Kasumi-1 (cell line): Measurements from ENCODE around the gene RDH8.
A peak's percentile ranks its signal among the peaks of the same experiment; 100 is the strongest.
"Not testable (repeated sequence)": the region's sequence is repeated elsewhere in the genome, so short reads cannot be mapped to it uniquely, and the experiment has no call there.

Source experiments
- DNase-seq, 2 experiments: peaks; one replicate each; lab custom pipeline; 2025; lab: John Stamatoyannopoulos, UW

RDH8 gene

GRCh38 chr19:10005632-10006334 lies 7.5 kb upstream of the RDH8 start:
- no peak for DNase-seq

DNA sequence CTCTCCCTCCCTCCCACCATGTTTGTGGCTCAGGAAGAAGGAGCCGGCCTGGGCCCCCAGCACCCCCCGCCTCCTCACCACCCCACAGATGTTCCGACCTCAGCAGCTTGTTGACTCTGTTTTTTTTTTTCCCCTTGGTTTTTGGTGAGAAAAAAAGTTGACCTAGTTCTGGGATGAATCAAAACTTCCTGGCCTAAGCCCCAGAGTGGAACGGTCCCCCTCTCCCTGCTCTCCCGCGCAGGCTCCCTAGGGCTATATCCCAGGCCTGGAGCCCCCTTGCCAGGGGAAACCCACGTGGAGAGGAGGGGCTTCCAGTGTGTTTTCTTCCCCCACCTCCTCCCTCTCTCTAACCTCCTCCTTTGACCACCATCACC lies 7.0 kb upstream of the RDH8 start:
- DNase-seq, result no peak

DNA sequence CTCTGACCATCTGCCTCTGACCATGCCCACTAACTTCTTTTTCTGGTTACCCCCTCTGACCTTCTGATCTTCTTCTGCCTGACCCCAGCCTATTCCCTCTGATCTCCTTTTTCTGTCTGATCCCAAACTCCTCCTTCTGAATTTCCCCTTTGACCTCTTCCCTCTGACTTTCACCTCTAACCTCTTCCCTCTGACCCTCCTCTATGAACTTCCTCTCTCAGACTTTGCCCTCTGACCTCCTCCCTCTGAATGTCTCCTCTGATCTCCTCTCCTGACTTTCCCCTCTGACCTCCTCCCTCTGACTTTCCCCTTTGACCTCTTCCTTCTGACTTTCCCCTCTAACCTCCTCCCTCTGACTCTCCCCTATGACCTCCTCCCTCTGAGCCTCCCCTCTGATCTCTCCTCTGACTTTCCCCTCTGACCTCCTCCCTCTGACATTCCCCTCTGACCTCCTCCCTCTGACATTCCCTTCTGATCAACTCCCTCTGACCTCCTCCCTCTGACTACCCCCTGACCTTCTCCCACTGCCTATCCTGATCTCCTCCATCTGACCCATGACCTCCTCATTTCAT lies 6.4 kb upstream of the RDH8 start:
- DNase-seq, result no peak

DNA sequence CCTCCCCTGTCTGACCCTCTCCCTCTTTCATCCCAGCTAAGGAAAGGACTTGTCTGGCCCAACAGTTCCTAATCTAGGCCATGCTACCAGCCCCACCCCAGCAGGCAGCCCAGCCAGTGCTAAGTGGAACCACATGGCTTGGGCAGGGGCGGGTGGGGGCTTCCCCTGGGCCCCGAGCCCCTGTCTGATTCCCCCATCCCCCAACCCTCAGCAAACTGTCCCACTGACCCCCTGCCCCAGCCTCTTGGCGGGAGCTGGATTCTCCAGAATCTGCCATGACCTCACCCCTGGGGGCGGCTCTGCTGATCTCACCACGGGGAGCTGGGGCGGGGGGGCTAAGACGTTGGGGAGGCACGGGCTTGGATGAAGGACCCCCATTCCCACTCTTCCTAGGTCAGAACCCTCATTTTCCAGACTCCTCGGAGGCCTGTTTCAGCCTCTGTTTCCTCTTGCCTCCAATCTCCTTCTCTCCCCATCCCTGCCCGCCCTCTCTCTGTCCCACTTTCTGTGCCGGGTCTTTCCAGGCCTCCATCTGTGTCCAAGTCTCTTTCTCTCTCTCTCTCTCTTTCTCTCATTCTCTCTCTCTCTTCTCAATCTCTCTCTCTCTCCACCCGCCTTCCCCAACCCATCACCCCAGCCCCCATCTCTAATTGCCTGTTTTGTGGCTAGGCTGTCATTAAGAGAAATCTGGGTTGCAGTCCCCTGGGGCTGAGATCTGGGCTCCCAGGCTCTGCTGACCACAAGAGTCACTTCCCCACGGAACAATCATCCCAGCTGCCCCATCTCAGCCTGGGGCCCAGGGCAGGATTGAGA lies 5.7 kb upstream of the RDH8 start:
- no peak for DNase-seq

DNA sequence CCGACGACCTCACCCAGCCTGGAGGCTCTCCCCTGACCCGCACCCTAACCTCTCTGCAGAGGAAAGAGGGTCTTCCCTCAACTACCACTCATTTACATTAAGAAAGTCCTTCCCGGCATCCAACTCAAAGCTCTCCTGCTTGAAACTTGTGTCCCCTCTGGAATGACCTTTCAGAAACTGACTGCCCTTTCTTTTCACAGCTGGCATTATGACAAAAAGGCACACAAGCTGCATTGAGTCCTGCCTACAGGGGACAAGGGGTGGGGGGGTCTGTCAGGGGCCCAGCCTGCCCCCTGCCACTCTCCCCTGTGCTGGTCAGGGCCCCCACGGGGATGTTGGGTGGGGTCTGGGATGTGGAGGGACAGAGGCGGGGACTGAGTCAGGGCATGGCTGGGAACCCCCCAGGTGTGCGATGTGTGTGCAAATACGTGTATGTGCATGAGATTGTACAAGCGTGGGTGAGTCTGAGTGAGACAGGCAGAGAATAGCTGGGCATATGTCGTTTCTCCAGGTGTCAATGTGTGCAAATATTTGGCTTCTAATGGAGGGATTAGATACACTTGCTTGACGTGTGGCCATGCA lies 5.0 kb upstream of the RDH8 start:
- no peak for DNase-seq

- DNase-seq, result no peak
Observed at GRCh38 chr19:10009714-10010224, 3.5 kb upstream of the RDH8 start.

- DNase-seq, result no peak
Observed at GRCh38 chr19:10010247-10010691, 3.0 kb upstream of the RDH8 start, which contains the start of gene COL5A3. Gene COL5A3, minus strand, starts transcription at chr19:10010504. Its CDS starts 119 bp downstream, at chr19:10010385.

DNA sequence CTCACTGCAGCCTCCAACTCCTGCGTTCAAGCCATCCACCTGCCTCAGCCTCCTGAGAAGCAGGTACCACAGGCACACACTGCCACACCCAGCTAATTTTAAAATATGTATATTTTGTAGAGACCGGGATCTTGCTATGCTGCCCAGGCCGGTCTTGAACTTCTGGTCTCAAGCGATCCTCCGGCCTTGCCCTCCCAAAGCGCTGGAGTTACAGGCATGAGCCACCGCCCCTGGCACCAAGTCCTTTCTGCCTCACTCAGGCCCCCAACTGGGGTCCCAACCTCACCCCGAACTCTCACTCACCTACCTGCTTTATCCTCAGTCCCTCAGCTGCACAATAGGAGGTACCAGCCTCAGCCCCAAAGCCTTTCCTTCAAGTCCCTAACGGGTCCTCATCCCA lies 2.3 kb upstream of the RDH8 start:
- DNase-seq, result no peak

DNA sequence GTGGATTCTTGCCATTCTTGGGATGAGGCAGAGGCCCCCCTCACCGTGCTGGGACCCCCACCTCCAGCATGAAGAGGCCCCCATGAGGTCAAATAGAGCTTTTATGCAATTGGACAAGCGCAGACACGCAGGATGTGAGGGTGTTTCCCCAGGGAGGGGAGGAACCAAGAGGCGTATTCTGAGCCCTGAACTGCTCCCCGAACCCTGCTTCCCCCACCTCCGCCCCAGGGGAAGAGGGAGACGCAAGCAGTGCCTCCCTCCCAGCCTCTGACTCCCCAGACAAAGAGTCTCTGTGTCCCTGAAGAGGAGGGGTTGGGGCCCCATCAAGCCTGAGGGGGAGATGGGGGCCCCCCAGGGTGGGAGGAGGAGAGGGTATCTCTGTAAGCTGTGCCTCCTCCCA lies 1.3 kb upstream of the RDH8 start:
- no peak for DNase-seq

DNA sequence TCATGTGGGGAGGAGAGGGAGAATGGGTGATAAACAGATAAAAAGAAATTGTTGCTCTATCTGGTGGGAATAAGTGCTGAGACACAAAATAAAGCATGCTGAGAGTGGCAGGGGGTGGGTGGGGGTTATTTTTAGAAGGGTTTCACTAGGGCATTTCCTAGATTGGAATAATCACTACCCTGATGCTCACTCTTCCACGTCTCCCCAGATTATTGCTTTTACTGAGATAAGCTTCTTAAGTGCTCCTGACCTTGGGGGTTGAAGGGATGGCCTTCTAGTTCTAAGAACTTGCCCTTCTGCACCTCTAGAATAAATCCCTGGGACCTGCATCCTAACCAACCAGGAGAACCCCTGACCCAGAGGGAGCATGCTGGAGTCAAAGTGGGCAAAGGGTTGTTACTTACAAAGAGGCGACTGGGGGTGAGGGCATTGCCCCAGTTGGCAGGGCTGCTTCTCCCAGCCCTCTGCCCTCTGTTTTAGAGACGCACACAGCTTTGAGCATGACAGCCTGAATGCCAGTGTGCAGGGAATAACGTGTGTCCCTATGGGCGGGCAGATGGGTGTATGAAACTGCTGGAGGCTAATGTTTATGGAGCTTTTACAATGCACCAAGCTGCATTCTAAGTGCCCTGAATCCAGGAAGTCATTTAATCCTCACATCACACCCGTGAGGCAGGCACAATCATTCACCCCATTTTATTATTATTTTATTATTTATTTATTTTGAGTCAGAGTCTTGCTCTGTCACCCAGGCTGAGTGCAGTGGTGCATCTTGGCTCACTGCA lies 743 bp downstream of the RDH8 start:
- DNase-seq, result no peak

- no peak for DNase-seq
Observed at GRCh38 chr19:10018263-10018662, 5.0 kb downstream of the RDH8 start.

GRCh38 chr19:10018786-10019185 lies 5.5 kb downstream of the RDH8 start:
- no peak for DNase-seq

DNA sequence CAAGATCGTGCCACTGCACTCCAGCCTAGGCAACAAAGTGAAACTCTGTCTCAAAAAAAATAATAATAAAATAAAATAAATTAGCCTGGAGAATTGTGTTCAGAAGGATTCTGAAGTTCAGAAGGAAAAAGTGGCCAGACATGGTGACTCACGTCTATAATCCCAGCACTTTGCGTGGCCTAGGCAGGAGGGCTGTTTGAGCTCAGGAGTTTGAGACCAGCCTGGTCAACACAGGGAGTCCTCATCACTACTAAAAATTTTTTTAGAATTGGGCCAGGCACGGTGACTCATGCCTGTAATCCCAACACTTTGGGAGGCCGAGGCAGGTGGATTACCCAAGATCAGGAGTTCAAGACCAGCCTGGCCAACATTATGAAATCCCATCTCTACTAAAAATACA lies 6.0 kb downstream of the RDH8 start:
- no peak for DNase-seq

DNA sequence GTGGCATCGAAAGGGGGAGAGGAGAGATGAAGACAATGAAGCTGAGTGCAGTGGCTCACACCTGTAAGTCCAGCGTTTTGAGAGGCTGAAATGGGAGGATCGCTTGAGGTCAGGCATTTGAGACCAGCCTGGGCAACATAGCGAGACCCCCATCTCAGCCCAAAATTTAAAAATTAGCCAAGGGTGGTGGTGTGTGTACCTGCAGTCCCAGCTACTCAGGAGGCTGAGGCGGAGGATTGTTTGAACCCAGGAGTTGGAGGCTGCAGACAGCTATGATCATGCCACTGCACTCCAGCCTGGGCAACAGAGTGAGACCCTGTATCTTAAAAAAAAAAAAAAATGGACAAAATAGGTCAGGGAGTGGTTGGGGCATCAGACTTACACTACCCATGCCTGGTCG lies 7.6 kb downstream of the RDH8 start:
- DNase-seq, result no peak

DNA sequence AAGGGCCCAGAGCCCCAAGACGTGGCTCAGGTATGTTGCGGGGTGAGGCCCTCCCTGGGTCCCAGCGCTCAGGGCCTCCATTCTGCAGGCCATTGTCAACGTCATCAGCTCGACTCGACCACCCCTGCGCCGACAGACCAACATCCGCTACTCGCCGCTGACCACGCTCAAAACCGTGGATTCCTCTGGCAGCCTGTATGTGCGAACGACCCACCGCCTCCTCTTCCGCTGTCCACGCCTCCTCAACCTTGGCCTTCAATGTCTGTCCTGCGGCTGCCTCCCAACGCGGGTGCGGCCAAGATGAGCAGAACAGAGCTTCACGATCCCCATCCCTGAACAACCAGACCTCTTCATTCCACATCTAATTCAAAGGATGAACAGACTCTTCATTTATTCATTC lies 8.2 kb downstream of the RDH8 start:
- DNase-seq, result no peak

DNA sequence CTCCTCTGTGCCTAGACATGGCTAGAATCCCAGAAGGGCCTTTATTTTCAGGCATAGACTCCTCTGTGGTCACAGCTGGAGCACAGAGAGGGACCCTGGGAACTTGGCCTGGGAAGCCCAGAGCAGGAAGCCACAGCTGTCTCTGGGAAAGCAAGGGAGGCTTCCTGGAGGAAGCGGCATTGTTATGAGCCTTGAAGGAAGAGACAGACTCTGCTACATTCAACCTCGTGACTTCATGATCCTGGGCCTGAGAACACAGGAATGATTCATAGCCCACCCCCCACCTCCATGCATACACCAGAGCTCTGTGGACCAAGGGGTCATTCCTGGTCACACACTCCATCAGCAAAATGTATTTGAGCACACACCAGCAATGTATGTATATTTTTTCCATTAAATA lies 8.6 kb downstream of the RDH8 start:
- no peak for DNase-seq

DNA sequence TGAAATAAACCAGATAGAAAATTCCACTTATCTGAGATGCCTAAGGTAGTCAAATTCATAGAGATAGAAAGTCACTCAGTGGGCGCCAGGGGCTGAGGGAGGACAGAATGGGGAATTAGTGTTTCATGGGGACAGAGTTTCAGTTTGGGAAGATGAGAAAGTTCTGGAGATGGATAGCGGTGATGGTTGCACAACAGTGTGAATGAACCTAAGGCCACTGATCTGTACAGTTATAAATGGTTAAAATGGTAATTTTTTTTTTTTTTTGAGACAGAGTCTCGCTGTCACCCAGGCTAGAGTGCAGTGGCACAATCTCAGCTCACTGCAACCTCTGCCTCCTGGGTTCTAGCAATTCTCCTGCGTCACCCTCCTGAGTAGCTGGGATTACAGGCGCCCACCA lies 9.8 kb downstream of the RDH8 start:
- DNase-seq, result not testable (repeated sequence)

DNA sequence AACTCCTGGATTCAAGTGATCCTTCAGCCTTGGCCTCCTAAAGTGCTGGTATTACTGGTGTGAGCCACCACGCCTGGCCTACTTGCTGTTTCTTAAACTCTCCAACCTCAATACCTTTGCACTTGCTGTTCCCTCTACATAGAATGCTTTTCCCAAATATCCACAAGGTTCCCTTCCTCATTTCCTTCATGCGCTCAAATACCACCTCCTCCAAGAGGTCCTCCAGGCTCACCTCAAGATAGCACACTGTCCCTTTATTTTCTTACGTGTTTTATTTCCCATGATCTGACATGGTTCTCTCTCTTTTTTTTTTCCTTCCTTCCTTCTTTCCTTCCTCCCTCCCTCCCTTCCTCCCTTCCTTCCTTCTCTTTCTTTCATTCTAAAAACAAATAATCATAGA lies 13.5 kb downstream of the RDH8 start:
- DNase-seq, result no peak

DNA sequence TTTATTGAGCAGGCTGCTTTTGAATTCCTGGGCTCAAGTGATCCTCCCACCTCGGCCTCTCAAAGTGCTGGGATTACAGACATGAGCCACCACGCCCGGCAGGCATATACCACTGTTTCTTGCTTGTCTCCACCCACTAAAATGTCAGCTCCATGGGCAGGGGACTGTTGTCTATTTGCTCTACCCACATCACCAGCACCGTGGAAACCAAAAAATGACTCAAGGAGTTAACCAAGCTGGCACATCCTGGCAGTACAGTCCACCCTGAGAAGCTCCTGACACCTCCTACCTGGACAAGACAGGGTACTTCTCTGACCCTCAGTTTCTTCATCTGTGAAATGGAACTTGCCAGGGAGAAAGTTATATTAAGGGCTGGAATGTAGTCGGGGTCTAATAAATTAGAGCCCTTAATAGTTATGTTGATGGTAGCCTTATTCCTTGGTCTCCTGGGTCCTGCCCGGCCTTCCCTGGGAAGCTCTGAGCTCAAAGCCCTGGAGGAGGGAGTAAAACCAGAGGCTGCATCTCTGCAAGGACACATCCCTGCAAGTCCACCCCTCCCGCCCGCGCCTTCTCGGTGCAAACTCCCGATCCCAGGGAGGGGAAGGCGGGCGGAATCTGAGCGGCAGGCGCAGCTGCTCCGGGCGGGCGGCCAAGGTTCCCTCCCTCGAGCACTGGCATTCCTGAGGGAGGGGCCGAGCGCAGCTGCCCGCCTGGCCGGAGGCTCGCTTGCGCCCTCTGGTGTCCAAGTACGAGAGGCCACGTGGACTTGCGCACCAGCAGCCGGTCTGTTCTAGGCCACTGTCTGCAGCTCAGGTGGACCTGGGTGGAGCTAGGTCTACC lies 14.1 kb downstream of the RDH8 start:
- peak; percentile 60 to 64 for DNase-seq

GRCh38 chr19:10033614-10034013 lies 20.3 kb downstream of the RDH8 start:
- no peak for DNase-seq

DNA sequence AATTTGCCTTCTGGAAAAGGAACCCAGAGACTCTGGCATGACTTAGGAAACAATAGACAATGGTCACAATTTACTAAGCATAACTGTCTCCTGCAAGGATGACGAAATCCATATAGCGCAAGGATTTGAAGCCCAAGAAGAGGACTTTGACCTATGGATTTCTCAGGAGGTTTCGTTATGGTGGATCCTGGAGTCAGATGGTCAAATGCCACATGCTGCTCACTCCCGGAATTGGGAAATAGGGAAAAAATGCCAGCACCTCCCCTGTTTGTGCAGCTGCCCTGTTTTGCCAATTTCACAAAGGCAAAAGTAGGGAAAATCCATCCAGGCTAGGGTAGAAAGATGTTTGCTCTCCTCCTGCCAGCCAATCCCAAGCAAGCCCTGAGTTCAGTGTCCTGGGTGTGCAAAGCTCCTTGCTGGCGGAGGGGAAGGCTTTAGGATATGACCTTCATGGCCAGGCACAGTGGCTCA lies 23.4 kb downstream of the RDH8 start:
- DNase-seq, result no peak
